GM21381 (cell line): ENCODE measurements around the gene SRGAP3.

ENCODE experiments used
- ATAC-seq: cut with Tn5 transposase; IDR thresholded peaks from one replicate; pipeline ENCODE4 v1.9.1; 2021; ENCODE audit warnings: mild to moderate bottlenecking, moderate library complexity; ENCODE audit not compliant: unreplicated experiment

Gene SRGAP3

DNA sequence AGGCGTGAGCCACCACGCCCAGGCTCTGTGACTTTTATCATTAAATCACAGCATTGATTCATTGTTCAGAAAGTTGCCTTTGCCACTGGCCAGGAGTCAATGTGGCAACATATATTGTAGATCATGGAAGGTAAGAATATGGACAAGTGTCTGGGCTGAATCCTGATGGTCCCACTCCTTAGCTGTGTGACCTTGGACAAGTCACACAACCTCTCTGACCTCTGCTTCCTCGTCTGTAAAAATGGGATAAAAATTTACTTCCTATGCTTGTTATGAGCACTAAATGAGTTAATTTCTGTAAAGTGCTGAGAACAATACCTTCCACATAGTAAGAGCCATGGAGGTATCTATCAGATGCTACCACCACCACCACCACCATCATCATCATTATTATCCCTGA, 182.7 kb downstream of the SRGAP3 start:
- no peak for ATAC-seq

DNA sequence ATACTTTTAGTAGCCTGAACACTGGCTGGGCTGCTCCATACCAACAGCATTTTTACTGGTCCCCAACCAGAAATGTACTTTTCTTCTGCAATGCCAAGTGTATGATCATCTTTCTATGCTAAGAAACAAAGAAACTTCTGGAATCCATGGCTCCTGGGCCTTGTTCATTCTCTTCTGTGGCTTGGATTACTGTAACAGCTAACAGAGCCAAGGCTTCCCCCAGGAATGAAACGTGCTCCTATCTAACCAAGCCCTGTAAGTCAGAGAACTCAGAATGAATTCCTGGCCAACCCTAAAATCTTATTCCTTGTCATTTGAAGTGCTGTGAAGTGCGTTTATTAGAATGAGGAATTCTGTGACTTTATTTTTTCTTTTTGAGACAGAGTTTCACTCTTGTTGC, 183.3 kb downstream of the SRGAP3 start:
- no peak for ATAC-seq

DNA sequence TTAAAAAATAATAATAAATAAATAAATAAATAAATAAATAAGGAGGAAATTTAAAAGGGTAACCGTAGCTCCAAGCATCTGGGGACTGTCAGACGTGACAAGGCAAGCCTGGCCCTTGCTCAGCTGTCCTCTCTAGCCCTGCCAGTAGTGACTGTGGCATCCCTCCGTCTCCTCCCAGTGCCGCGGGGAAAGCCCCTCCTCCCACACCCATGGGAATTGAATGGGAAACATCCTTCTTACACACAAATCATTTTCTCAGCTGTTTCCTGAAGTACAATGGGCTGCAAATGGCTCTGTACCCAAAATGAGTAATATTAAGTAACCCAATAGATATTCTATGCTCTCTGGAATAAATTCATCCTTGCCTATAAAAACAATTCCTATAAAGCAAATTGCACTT, 184.6 kb downstream of the SRGAP3 start:
- ATAC-seq: no peak

DNA sequence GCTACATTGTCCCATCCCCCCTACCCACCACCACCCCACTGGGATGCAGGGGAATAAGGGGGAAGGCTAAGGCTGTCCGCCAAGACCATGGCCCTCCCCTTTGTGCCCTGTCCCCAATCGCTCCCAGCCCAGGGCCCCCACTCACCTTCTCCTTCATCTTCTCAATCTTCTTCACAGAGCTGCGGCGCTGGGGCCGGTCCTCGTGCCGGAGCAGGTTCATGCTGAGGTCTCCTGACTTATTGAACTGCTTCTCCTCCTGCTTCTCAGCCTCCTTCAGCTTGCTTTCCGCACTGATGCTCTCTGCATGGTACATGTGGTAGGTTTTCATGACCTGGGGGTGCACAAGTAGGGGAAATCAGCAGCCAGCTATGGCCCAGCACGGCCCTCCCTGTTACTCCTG, 185.2 kb downstream of the SRGAP3 start:
- ATAC-seq: no peak

DNA sequence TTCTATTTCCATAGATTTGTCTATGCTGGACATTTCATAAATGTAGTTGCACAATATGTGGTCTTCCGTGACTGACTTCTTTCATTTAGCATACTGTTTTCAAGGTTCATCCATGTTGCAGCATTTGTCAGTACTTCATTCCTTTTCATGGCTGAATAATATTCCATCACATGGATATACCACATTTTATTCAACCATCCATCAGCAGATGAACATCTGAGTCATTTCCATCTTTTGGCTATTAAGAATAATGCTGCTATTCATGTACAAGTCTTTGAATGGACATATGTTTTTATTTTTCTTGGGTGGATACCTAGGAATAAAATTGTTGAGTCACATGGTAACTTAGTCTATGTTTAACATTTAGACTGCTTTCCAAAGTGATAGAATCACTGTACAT, 186.9 kb downstream of the SRGAP3 start:
- no peak for ATAC-seq

DNA sequence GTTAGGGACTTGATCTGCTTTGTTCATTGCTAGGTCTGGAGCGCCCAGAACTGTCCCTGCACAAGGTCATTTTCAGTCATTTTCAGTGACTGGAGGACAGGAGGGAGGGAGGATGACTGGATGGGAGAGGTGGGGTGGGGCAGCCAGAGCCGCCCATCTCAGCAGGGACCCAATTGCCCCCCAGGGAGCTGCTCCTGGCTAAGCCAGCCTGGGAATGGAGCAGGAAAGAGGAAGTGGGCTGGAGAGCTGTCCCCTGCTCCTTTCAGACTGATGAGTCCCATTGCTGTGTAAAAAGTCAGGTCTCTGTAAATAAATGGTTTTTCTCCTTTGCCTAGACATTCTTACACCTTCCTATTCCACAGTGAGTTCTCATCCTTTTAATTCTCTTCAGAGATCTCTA, 187.8 kb downstream of the SRGAP3 start:
- ATAC-seq: no peak

DNA sequence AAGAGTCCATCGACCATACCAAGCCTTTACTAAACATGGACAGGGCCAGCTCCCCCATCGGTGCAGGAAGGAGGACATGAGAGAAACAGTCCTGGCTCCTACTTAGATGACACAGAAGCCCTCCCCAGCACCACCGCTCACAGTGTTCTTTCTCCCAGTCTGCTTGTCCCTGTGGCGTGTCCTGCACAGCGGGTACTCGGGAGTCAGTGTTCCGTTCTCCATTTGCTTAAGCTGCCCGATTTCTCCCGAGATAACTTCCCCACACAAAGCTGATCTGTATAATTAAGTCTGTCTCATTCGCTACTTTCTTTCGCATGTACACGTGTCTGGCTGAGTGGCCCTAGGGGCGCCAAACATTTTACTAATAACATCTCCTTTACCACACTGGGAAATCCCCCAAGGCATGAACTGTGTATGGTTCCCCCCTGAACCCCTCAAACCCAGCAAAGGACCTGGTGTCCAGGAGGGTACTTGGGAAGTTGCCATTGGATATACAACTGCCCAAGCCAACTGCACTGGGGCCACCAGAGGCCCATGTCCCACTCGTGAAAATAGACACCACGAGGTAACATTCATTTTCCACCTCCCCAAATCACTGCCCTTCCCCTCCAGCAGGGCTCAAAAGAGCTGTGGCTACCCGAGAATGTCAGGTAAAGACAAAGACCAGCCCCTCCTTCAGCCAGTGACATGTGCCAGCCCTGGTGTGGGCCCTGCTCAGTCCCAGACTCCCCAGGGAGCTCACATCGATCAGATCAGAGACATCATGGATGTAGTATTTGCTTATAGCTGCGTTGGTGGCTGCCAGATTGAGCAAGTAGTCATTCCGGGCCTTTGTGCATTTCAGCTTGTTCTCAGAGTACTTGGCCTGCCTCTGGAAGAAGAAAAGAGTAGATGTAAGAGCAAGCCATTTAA, 189.7 kb downstream of the SRGAP3 start:
- ATAC-seq: no peak

DNA sequence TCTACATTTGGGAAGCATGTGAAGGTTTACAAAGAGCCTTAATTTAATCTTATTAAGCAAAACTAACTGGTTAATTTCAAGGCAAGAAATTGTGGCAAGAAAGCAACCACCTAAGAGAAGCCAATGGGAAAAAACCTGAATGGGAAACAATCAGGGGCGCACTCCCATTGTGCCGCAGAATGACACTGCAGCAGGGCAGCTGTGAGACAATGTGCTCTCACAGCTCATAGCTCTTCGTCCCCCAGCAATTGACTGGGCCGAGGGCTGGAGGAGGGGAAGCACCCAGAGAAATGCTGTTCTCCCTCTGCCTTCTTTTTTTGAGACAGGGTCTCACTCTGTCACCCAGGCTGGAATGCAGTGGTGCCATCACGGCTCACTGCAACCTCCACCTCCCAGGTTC, 192.9 kb downstream of the SRGAP3 start:
- no peak for ATAC-seq

DNA sequence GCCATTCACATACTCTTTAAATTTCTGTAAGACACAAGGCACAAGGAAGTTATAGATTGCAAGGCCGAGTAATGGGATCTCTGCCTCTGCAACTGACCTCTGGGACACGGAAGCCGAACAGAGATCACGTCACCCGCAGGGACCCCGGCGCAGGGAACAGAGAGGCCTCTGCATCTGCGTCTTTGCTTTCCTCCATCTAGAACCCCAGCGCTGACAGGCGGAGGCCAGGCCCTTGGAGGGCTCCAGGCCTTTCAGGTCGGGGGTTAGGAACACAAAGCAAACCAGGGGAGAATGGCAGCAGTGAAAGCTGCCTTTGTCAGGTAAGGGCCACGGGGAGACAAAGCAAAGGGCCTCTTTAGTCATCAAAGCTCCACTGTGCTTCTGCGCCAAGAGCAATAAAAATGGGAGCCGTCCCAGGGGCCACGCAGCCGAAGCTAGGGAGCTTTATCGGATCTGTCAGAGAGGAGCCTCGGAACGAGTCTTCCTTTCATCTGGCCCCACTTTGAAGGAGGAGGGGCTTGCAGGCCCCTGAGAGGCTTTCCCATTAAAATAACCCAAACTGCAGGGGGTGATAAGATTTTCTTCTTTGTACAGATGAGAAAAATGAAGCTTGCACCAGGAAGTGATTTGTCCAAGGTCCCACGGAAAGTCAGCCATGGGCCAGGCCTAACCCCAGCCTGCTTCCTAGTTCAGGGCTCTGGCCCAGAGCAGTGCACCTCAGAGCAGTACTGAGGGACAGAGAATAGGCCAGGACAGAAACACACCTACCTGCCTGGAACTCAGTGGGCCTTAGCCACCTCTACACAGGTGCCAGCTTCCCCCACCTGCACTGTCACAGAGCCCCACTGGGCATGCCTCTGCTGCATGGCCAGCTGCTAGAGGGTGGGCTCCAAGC, 201.7 kb downstream of the SRGAP3 start:
- no peak for ATAC-seq

DNA sequence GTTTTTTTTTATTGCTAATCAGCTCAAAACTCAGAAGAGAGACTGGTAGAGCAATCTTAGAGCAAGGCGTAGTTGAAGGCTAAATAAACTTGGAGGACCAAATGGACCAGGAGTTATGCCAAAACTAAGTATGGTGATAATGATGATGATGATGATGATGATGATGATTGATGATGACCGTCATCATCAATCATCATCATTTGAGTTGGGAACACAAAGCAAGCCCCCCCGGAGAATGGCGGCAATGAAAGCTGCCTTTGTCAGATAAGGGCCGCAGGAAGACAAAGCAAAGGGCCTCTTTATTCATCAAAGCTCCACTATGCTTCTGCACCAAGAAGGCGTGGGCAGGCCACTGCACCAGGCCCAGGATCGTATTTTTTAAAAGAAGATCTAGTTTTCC, 204.1 kb downstream of the SRGAP3 start:
- no peak for ATAC-seq

DNA sequence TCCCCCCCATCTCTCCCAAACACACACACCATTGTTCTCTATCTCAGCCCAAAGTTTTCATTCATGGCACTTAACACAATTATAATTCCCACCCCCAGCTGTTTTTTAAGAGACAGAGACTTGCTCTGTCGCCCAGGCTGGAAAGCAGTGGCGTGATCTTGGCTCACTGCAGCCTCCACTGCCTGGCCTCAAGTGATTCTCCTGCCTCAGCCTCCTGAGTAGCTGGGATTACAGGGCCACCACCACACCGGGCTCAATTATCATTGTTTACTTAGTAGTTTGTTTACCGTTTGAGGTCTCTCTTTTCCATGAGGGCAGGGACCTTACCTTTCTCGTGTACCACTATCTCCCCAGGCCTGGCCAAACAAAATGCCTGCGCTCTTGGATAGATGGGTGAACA, 206.4 kb downstream of the SRGAP3 start:
- ATAC-seq: no peak

DNA sequence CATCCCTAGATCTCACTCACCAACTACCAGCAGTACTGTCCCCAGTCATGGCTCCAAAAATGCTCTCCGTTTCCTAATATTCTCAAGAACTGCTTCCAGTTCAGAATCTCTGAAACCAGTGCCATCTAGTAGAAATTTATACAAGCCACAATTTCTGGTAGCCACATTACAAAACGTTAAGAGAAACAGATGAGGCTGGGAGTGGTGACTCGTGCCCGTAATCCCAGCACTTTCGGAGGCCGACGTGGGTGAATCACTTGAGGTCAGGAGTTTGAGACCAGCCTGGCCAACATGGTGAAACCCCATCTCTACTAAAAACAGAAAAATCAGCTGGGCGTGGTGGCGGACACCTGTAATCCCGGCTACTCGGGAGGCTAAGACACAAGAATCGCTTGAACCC, 207.8 kb downstream of the SRGAP3 start:
- no peak for ATAC-seq

DNA sequence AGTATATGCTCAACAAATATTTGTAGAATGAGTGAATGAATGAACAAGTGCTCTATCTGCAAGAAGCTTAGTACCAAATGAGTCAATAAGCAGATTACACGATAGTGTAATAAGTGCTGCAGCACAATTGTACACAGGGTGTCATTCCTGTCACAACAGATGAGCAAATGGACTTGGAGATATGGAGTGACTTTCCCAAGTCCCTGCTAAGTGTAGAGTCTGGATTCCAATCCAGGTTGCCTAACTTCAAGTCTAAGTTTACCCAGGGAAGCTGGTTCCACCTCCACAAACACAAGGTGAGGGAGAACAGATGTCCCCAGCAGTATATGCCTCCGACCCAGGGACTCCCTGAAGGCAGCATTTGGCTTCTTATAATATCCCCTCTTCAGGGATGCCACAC, 208.4 kb downstream of the SRGAP3 start:
- ATAC-seq: no peak

DNA sequence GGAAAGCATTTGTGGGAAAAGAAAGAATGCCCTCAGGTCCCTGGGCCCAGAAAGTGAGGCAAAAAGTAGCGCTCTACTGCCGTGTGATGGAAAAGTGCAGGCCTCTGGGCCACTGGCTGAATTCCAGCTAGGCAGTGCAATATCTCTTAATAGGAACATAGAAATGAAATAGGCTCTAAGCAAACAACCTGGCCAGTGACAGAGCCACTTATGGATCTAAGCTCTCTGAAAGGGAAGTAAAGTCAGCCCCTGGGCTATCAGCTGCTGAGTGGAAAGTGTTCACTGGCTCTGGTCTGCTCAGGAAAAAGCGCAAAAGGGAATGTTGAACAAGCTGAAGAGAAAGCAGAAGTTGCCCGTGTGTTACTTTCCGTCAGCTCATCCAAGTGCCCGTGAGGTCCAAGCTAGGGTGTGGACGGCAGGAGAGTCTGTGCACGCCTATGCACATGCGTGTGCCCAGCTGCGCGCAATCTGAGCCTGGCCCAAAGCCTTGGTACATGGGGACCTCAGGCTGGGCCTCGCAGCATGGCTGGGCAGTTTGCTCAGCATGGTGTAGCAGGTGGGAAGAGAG, 212.2 kb downstream of the SRGAP3 start:
- no peak for ATAC-seq

DNA sequence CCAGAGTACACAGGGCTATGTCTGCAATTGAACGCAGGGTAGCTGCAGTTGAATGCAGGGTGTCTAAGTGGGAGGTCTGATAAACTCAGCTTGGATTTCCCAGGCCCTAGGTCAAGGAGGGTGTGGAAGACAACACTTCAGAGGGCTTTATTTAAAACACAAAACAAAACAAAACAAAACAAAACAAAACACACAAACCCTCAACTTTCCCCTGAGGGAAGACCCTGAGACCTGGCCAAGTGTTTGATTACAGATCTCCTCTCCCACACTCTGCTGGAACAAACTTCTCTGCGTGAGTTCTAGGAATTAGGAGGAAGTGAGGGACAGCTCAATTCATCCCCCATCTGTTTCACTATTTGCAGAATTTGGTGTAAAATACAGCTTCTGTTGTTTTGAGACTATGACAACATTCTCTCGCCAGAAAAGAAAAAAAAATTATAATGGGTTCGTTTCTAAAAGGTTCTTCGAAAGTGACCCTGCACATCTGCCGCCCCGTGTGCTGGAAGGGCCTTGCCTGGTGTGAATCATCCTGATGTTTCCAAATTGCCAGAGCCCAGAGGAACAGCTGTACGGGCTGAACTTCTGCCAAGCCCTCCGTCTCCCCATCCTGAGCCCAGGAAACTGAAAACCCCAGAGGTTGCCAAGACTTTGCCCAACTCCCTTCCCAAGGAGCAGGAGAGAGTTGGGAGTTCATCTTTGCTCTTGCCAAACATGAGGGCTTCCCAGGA, 212.9 kb downstream of the SRGAP3 start:
- ATAC-seq: no peak

DNA sequence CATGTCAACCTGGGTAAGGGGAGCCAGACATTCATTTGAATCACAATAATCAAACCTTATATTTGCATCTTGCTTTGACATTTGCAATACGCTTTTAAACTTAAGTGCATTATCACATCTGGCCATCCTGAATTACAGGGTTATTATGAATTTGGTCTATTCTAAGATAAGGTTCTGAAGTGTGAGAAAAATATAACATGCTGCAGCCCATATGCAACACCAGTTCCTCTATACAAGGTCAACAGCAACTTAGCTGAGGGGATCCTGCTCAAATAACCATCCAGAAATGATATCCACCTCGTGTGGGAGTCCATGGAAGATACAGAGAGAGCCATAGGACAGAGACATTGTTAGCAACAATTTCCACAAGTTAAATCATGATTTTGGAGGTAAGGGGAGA, 213.5 kb downstream of the SRGAP3 start:
- no peak for ATAC-seq

DNA sequence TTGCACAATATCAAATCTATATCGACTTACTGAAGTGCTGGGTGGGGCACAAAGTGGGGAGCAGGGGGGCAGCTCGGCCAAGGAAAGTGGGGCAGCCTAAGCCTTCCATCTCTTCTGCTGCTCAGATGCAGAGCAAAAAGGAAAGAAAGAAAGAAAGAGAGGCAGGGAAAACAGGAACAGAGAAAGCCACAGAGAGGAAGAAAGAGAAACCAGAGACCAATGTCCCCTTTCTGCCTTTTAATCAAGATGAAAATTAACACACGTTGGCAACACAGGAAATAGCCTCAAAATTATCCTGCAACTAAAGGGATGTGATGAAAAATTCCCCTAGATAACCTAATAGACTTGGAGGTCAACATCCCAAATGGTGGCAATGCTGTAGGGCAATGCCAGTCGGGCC, 214.0 kb downstream of the SRGAP3 start:
- ATAC-seq: no peak

DNA sequence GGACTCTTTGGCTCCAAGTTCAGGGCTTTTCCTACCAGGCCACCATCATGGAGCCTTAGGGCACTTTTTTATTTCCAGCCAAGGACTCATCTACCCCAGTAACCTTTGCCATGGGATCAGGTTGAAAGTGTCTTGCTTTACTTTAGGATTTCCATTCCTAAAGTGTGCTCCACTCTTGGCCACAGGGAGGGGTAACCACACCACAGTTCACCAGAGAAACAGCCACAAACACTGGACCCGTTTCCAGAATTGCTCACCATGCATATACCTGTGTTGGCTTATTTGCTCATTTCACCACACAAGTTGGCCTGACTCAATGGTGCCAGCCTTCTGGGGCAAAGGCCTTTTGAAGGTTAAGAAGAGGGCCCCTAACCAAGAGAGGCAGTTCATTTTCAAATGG, 215.6 kb downstream of the SRGAP3 start:
- no peak for ATAC-seq

DNA sequence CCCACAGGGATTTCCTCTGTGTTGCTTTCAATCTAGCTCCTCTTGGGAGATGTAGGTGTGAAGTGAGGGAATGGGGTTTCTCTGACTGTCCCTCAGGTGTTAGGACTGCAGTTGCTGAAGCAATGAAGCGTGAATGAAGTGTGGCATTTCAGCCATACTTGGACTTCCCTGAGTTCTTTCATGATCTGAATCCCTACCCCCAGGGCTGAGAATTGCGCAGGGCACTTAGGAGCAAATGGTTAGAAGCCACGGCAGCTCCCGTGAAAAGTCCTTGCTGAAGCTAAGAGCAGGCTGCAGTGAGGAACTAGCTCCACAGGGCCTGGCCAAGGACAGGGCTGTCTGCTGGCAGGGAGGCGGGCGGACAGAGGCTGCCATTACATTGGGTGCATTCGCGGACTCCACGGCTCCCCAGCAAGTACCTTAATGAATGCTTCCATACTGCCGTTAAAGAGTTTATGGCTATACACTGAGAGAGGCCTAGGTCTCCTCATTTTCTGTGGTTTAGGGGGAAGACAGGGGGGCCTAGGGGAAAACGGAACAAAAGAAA, 217.1 kb downstream of the SRGAP3 start:
- ATAC-seq: no peak

DNA sequence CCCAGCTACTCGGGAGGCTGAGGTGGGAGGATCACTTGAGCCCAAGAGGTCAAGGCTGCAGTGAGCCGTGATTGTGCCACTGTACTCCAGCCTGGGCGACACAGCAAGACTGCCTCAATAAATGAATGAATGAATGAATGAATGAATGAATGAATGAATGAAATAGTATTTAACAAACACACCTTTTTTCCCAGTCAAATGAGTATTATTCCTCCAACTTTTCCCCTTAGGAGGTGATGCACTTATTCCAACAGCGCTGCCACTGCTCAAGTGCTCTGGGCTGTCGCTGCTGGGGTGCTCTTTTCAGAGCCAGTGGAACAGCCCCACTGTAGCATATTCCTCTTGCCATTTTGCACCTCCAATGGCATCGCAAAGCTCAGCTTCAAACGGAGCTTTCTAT, 219.4 kb downstream of the SRGAP3 start:
- no peak for ATAC-seq

DNA sequence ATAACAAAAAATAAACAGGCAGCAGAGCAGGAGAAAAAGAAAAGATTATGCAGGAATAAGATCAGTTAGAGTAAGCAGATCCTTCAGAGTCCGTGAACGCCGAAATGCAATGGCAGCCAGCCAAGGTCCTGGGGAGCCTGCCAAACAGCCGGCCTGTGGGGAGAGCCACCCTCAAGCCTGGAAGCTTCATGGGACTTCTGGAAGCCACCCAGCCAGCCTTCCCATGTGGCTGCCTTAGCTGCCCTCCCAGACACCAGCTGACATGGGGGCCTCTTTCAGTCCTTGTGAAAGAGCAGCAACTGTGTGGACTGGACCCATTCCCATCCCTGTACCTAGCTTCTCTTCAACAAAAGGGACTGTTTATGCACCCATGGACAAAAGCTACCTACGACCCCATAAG, 221.3 kb downstream of the SRGAP3 start:
- no peak for ATAC-seq
